ENCODE data around the gene ZACN.
"Not testable (repeated sequence)": the region's sequence is repeated elsewhere in the genome, so short reads cannot be mapped to it uniquely, and the experiment has no call there.

DNA sequence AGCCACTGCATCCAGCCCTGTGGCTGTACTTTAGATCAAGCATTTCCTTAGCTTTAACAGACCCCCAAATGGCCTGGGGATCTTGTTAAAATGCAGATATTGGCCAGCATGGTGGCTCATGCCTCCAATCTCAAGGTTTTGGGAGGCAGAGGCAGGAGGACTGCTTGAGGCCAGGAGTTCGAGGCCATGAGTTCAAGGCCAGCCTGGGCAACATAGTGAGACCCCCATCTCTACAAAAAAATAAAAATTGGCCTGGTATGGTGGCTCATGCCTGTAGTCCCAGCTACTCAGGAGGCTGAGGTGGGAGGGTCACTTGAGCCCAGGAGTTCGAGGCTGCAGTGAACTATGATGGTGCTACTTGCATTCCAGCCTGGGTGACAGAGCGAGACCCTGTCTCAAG, 36.1 kb upstream of the ZACN start:
- TF ChIP-seq, protein P1, sequence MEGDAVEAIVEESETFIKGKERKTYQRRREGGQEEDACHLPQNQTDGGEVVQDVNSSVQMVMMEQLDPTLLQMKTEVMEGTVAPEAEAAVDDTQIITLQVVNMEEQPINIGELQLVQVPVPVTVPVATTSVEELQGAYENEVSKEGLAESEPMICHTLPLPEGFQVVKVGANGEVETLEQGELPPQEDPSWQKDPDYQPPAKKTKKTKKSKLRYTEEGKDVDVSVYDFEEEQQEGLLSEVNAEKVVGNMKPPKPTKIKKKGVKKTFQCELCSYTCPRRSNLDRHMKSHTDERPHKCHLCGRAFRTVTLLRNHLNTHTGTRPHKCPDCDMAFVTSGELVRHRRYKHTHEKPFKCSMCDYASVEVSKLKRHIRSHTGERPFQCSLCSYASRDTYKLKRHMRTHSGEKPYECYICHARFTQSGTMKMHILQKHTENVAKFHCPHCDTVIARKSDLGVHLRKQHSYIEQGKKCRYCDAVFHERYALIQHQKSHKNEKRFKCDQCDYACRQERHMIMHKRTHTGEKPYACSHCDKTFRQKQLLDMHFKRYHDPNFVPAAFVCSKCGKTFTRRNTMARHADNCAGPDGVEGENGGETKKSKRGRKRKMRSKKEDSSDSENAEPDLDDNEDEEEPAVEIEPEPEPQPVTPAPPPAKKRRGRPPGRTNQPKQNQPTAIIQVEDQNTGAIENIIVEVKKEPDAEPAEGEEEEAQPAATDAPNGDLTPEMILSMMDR (IDR thresholded peaks at IDR 0.05) = not testable (repeated sequence)
- not testable (repeated sequence) for TF ChIP-seq POLR2AphosphoS5 (IDR thresholded peaks at IDR 0.05)

All from prostate gland (tissue), 2 donors.